Measurements from ENCODE around the gene IGBP1. TPM values are rescaled to one million over a fixed set of nuclear protein-coding genes. Genes with fewer than 3 reads are reported as not detected.

The IGBP1 gene
- 65.6 and 86.9 TPM in 2 replicates for total RNA-seq

GRCh38 chrX:70133303-70134115, at the start of gene IGBP1:
Gene IGBP1, plus strand, starts transcription at chrX:70133447. Its CDS starts 501 bp downstream, at chrX:70133948.

GRCh38 chrX:70176938-70177533, 43.8 kb downstream of the IGBP1 start, which contains the start of gene DGAT2L6:
Gene DGAT2L6, plus strand, starts transcription at chrX:70177483. Its CDS starts 100 bp downstream, at chrX:70177583.

Other genes with a start within 250 kb of the IGBP1 start
- not detected in 2 replicates for gene AWAT2, start 83.5 kb upstream of the IGBP1 start, total RNA-seq
- gene OTUD6A, start 71.0 kb upstream of the IGBP1 start, total RNA-seq = not detected in 2 replicates
- not detected in 2 replicates for gene DGAT2L6, start 44.0 kb downstream of the IGBP1 start, total RNA-seq
- gene AWAT1, start 101.2 kb downstream of the IGBP1 start, total RNA-seq = not detected in 2 replicates
- not detected in 2 replicates for gene P2RY4, start 126.8 kb downstream of the IGBP1 start, total RNA-seq
- not detected in 2 replicates for gene ARR3, start 134.9 kb downstream of the IGBP1 start, total RNA-seq
- gene RAB41, start 148.7 kb downstream of the IGBP1 start, total RNA-seq = not detected in 2 replicates
- 26.0 and 28.8 TPM in 2 replicates for gene PDZD11, start 156.5 kb downstream of the IGBP1 start, total RNA-seq
- gene KIF4A, start 156.7 kb downstream of the IGBP1 start, total RNA-seq = 1.4 and 2.3 TPM in 2 replicates

All from cardiac ventricle fibroblast (primary cell).